Measurements from ENCODE around the gene PTER. TPM values are rescaled to one million over a fixed set of nuclear protein-coding genes. Genes with fewer than 3 reads are reported as not detected.
A peak's percentile ranks its signal among the peaks of the same experiment; 100 is the strongest.

Gene PTER
- total and polyA plus RNA-seq, 2 of the 13 experiments (the other 11 are each of a cell fraction or from before 2014, with no cell fraction given): 6.1 to 6.6 TPM

- no peak for TF ChIP-seq TSC22D2 (CRISPR knock-in tag; IDR thresholded peaks at IDR 0.05; ENCODE audit: borderline replicate concordance)
- no peak for TF ChIP-seq RARG (CRISPR knock-in tag; IDR thresholded peaks at IDR 0.05; ENCODE audit: low read depth)
- no peak for TF ChIP-seq ISX (CRISPR knock-in tag; conservative IDR thresholded peaks at IDR 0.05)
- no peak for TF ChIP-seq HNRNPK (IDR thresholded peaks at IDR 0.05; ENCODE audit: low read depth, low read length, poor library complexity, severe bottlenecking)
- peak; percentile 41; the same call in 1 of the 2 replicates for TF ChIP-seq ELF1 (CRISPR knock-in tag; IDR thresholded peaks at IDR 0.05)
- peak; percentile 79 for TF ChIP-seq ZFY (CRISPR knock-in tag; IDR thresholded peaks at IDR 0.05)
- TF ChIP-seq DMTF1 (CRISPR knock-in tag; IDR thresholded peaks at IDR 0.05): no peak
- peak; percentile 63 for TF ChIP-seq PHF20 (CRISPR knock-in tag; IDR thresholded peaks at IDR 0.05)
- peak; percentile 77 to 84 for TF ChIP-seq POLR2A (IDR thresholded peaks at IDR 0.05; ENCODE audit: insufficient read depth in 1 of 2, low read depth in 2 of 2, low read length in 2 of 2)
- TF ChIP-seq ZFP36L1 (CRISPR knock-in tag; IDR thresholded peaks at IDR 0.05): 0 out of 2 replicates have a peak, but pooled peaks have one; percentile 43
- no peak for TF ChIP-seq ZBTB46 (CRISPR knock-in tag; IDR thresholded peaks at IDR 0.05; ENCODE audit: borderline replicate concordance)
- TF ChIP-seq PAXIP1 (CRISPR knock-in tag; conservative IDR thresholded peaks at IDR 0.05): 0 out of 2 replicates have a peak, but pooled peaks have one; percentile 23
- no peak for TF ChIP-seq HINFP (CRISPR knock-in tag; IDR thresholded peaks at IDR 0.05; ENCODE audit: low read depth)
- TF ChIP-seq ZNF317 (CRISPR knock-in tag; IDR thresholded peaks at IDR 0.05): no peak
- TF ChIP-seq ZFX (CRISPR knock-in tag; IDR thresholded peaks at IDR 0.05; ENCODE audit: low read depth): peak; percentile 87
Measured at GRCh38 chr10:16436758-16437539, at the start of gene PTER (continued).
